Fibroblast of mammary gland (primary cell): ENCODE measurements around the gene C2CD4A.
"Not testable (repeated sequence)": the region's sequence is repeated elsewhere in the genome, so short reads cannot be mapped to it uniquely, and the experiment has no call there.

ENCODE experiments used
- DNase-seq: peaks from one replicate; pipeline ENCODE4 v3.0.0-alpha.2; 2010; ENCODE audit warnings: low read depth
- H3K4me3 ChIP-seq: 2 replicates; pipeline ENCODE4 v1.5.1; 2011; ENCODE audit warnings: low read depth, mild to moderate bottlenecking, low read length, moderate library complexity; ENCODE audit not compliant: control insufficient read depth
- TF ChIP-seq, protein P1 (sequence below): conservative IDR thresholded peaks from 2 replicates; pipeline ENCODE4 v1.5.1; 2011; ENCODE audit warnings: low read depth, low read length, inconsistent platforms; ENCODE audit not compliant: control insufficient read depth, insufficient read depth

C2CD4A gene

DNA sequence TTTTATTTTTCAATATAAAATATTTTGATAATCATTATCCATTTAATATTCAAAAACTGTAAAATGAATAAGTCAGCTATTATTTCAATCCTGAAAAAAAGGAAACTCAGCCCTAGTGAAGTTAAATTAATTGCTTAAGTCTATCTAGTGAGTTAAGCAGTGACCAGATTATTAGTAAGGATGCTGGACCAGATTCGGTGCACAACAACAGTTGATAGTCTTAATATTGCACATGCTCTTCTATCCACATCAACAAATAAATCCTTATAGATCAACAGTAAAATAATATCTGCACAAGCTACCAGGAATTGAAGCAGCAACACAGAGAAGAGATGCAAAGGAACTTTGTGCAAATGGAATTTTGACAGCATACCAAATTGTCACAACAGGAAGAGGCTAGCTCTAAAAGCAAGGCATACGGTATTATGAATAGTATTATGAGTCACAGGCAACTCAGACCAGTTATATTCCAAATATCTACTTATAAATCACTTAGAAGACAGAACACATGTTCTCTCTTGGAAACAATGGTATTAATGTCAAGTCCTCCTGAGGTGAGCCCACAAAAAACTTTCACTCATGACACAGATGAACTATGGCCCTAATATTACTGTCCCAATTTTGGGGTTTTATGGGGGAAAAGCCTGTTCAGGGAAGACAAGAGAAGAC, 31.4 kb upstream of the C2CD4A start:
- peak; percentile 76 for DNase-seq
- TF ChIP-seq, protein P1, sequence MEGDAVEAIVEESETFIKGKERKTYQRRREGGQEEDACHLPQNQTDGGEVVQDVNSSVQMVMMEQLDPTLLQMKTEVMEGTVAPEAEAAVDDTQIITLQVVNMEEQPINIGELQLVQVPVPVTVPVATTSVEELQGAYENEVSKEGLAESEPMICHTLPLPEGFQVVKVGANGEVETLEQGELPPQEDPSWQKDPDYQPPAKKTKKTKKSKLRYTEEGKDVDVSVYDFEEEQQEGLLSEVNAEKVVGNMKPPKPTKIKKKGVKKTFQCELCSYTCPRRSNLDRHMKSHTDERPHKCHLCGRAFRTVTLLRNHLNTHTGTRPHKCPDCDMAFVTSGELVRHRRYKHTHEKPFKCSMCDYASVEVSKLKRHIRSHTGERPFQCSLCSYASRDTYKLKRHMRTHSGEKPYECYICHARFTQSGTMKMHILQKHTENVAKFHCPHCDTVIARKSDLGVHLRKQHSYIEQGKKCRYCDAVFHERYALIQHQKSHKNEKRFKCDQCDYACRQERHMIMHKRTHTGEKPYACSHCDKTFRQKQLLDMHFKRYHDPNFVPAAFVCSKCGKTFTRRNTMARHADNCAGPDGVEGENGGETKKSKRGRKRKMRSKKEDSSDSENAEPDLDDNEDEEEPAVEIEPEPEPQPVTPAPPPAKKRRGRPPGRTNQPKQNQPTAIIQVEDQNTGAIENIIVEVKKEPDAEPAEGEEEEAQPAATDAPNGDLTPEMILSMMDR: no peak
- no peak overlapping the region for H3K4me3 ChIP-seq

DNA sequence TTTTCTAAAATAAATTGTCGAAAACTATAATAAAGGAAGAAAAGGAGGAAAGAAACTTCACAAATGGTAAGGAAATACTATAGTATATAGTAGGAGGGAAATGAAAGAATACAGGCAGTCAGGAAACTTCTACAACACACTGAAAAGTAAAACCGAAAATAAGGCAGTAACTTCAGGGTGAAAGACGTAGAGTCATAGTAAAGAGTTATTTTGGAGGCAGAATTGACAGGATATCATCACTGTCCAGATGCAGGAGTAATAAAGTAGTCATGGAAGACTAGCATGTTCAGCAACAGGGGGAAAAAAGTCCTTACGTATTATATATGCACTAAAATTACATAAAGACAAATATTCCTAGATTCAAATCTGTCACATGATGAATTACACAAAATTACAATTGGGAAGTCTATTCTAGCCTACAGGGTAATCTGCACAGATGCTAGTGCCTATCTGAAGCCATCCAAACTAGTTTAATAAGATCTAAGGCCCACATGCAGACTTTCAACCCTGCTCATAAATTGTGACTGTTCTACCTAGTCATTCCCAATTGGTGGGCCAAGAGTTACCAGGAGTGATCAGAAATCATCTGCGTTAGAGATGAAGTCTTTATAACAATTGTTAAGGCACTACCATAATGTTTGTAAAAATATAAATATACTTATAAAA, 20.6 kb upstream of the C2CD4A start:
- TF ChIP-seq, protein P1: no peak
- H3K4me3 ChIP-seq: no peak overlapping the region
- DNase-seq: no peak

DNA sequence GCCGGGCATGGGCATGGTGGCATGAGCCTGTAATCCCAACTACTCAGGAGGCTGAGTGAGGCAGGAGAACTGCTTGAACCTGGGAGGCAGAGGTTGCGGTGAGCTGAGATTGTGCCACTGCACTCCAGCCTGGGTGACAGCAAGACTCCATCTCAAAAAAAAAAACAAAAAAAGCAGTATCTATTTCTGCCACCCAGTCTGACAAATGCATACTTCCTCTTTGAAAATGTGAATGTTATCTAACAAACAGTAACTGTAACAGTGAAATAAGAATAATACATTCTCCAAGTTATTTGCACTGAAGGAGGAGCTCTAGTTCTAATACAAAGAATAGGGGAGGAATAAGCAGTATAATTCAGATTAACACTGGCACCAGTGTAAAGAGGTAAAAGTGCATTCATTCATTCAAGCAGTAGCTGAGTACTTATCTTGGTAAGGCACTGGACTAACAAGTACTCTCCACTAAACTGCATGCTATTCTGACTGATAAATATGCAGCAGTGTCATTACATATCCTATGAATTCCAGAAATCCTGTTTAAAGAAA, 19.4 kb upstream of the C2CD4A start:
- no peak overlapping the region for H3K4me3 ChIP-seq
- DNase-seq: no peak
- TF ChIP-seq, protein P1: no peak

DNA sequence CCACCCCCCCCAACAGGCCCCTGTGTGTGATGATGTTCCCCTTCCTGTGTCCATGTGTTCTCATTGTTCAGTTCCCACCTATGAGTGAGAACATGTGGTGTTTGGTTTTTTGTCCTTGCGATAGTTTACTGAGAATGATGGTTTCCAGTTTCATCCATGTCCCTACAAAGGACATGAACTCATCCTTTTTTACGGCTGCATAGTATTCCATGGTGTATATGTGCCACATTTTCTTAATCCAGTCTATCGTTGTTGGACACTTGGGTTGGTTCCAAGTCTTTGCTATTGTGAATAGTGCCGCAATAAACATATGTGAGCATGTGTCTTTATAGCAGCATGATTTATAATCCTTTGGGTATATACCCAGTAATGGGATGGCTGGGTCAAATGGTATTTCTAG, 18.5 kb upstream of the C2CD4A start:
- H3K4me3 ChIP-seq, DNase-seq: not testable (repeated sequence)

DNA sequence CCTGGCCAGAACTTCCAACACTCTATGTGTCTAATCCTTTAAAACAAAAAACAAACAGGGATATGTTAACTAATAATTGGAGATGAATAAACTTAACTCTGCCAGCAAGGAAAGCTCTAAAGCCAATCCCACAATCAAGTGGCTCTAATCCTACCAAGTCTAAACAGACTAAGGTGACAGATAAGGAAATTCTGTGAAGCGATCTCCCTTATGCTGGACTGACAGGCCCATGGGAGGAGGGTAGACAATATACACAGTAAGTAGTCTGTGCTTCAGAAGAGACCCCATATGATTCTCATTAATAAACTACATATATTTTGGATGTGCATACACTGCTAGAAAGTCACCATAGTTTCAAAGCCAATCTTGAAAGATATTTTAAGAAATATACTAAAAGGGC, 16.7 kb upstream of the C2CD4A start:
- TF ChIP-seq, protein P1: no peak
- H3K4me3 ChIP-seq: no peak overlapping the region
- DNase-seq: no peak

DNA sequence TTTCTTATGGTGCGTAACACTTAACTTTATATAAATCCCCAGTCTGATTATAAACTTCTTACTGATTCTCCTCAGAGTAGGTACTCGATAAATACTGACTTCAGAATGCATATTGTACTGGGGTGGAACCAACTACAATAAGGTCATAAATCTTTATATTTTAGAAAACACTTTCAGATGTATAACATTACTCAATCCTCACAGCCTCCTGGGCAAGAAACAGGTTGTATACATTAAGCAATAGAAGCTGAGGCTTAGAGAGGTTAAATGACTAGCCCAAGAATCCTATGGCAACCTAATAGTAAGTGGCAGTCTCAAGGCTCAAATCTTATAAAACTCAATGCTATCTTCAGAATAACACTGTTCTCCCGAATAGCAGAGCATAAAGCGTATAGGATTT, 15.6 kb upstream of the C2CD4A start:
- no peak for DNase-seq
- TF ChIP-seq, protein P1: no peak
- no peak overlapping the region for H3K4me3 ChIP-seq

DNA sequence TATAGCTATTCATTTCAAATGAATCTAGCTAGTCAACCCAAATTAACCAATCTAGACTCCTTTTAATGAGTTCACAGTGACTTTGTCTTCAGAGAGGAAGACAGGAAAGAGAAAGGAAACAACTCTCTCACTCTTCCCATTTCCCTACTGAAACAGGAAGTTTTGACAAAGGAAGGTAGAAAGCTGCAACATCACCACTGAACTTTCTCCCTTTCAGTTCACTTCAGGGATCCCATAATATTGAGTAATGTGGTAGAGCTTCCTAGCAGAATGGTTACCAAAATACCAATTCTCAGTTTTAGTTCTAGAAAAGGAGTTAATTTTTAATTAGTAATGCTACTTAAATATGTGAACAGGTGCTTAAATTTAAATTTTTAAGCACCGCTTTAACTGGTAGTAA, 14.1 kb upstream of the C2CD4A start:
- no peak for DNase-seq
- TF ChIP-seq, protein P1: no peak
- H3K4me3 ChIP-seq: no peak overlapping the region
